ENCODE data around the gene STXBP6.

The STXBP6 gene

DNA sequence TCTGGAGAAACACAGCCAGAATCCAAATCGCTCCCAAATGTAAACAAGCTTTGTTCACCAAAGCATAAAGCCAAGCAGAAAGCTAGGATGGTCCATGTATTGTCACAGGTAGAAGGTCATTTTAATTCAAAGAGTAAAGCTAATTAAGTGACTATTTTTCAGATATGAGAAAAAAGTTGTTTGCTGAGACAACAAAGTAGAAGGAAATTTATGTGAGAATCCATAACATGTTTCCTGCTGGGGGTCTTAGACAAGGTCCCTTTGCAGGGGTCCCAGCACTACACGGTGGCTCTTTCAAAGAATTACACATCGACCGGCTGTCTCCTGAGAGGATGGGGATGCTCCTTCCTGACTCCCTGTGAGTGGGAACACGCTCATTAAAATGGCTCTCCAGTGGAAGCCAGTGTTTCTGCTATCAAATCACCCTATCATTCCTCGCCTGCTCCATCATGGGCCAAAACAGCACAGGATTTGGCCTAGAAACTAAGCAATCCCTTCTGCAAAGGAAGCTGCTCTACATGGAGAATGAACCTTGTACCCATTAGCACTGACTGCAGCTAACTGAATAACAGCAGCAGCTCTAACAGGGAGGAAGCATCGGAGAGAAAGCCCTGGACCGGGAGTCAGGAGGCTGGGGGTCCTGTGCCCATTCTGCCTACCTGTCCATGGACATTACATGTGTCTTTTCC, 175.3 kb downstream of the STXBP6 start:
- TF ChIP-seq POLR2A (IDR thresholded peaks at IDR 0.05; ENCODE audit: extremely low read depth, insufficient read length) (no peak), MAX (IDR thresholded peaks at IDR 0.05; ENCODE audit: low read depth, low read length) (no peak), MYC (IDR thresholded peaks at IDR 0.05; ENCODE audit: low read depth, low read length) (no peak)
- TF ChIP-seq, protein P1, sequence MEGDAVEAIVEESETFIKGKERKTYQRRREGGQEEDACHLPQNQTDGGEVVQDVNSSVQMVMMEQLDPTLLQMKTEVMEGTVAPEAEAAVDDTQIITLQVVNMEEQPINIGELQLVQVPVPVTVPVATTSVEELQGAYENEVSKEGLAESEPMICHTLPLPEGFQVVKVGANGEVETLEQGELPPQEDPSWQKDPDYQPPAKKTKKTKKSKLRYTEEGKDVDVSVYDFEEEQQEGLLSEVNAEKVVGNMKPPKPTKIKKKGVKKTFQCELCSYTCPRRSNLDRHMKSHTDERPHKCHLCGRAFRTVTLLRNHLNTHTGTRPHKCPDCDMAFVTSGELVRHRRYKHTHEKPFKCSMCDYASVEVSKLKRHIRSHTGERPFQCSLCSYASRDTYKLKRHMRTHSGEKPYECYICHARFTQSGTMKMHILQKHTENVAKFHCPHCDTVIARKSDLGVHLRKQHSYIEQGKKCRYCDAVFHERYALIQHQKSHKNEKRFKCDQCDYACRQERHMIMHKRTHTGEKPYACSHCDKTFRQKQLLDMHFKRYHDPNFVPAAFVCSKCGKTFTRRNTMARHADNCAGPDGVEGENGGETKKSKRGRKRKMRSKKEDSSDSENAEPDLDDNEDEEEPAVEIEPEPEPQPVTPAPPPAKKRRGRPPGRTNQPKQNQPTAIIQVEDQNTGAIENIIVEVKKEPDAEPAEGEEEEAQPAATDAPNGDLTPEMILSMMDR (IDR thresholded peaks at IDR 0.05; ENCODE audit: low read depth, low read length): no peak
- H3K4me3 ChIP-seq (ENCODE audit: low read depth, low read length): no peak overlapping the region
- DNase-seq (ENCODE audit: low read depth): no peak

- DNase-seq (ENCODE audit: low read depth): no peak
- TF ChIP-seq, protein P1 (IDR thresholded peaks at IDR 0.05; ENCODE audit: low read depth, low read length): no peak
These were observed 176.4 kb downstream of the STXBP6 start for GRCh38 chr14:24873551-24873950.

DNA sequence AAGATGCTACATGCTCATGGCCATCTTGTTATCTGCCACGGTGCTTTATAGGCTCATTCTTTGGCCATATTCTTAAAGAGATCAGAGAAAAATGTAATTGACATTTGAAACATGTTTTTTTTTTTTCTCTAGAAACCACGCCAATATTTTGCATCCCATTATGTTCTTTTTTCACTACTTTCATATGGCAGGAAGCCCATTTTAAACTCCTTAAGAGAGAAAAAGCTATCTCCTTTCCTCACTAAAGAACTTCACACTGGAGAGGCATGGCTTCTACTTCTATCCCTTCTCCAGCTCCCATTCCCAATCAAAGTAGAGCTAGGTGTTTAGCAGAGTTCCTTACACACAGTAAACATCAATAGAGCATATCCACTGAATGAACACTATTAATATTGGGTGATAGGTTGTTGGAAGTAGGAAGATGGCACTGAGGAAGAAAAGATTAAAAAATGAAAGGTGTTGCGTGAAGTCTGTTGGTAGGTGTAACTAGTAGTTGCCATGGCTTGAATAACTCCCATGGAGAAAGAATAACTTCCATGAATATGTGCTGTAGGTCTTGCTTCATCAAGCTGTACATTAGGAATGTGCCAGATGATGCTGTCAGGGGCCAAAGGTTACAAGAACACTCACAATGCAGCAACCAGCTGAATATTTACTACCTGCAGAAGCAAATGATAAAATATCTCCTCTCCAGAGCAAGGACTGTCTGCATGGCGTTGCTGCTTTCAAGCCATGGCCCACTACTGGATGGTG, 178.8 kb downstream of the STXBP6 start:
- DNase-seq (ENCODE audit: low read depth): no peak
- TF ChIP-seq POLR2A (IDR thresholded peaks at IDR 0.05; ENCODE audit: extremely low read depth, insufficient read length): no peak
- TF ChIP-seq MAX (IDR thresholded peaks at IDR 0.05; ENCODE audit: low read depth, low read length): no peak
- TF ChIP-seq MYC (IDR thresholded peaks at IDR 0.05; ENCODE audit: low read depth, low read length): no peak
- TF ChIP-seq, protein P1 (IDR thresholded peaks at IDR 0.05; ENCODE audit: low read depth, low read length): no peak
- no peak overlapping the region for H3K4me3 ChIP-seq (ENCODE audit: low read depth, low read length)

More at GRCh38 chr14:24873551-24873950, 176.4 kb downstream of the STXBP6 start:
- H3K4me3 ChIP-seq (ENCODE audit: low read depth, low read length): no peak overlapping the region

- DNase-seq (ENCODE audit: low read depth): no peak
- TF ChIP-seq MAX (IDR thresholded peaks at IDR 0.05; ENCODE audit: low read depth, low read length) (no peak), POLR2A (IDR thresholded peaks at IDR 0.05; ENCODE audit: extremely low read depth, insufficient read length) (no peak), MYC (IDR thresholded peaks at IDR 0.05; ENCODE audit: low read depth, low read length) (no peak)
- TF ChIP-seq, protein P1 (IDR thresholded peaks at IDR 0.05; ENCODE audit: low read depth, low read length): no peak
- no peak overlapping the region for H3K4me3 ChIP-seq (ENCODE audit: low read depth, low read length)
These were observed 181.6 kb downstream of the STXBP6 start for GRCh38 chr14:24868389-24868788.

GRCh38 chr14:24866067-24866639, 183.8 kb downstream of the STXBP6 start:
- DNase-seq (ENCODE audit: low read depth): no peak
- TF ChIP-seq MYC (IDR thresholded peaks at IDR 0.05; ENCODE audit: low read depth, low read length) (no peak), POLR2A (IDR thresholded peaks at IDR 0.05; ENCODE audit: extremely low read depth, insufficient read length) (no peak), MAX (IDR thresholded peaks at IDR 0.05; ENCODE audit: low read depth, low read length) (no peak)
- TF ChIP-seq, protein P1 (IDR thresholded peaks at IDR 0.05; ENCODE audit: low read depth, low read length): no peak
- no peak overlapping the region for H3K4me3 ChIP-seq (ENCODE audit: low read depth, low read length)

All from NB4 (cell line).